ENCODE measurements around the gene SPOCK1.

Gene SPOCK1

GRCh38 chr5:137492331-137492730, 6.8 kb downstream of the SPOCK1 start:
- DNase-seq (ENCODE audit: low read depth in 3 of 3): no peak

GRCh38 chr5:137491121-137491520, 8.0 kb downstream of the SPOCK1 start:
- DNase-seq (ENCODE audit: low read depth in 3 of 3): no peak

- no peak for DNase-seq (ENCODE audit: low read depth in 3 of 3)
These were observed 8.5 kb downstream of the SPOCK1 start for GRCh38 chr5:137490591-137490990.

GRCh38 chr5:137488974-137489373, 10.2 kb downstream of the SPOCK1 start:
- DNase-seq (ENCODE audit: low read depth in 3 of 3): no peak

DNA sequence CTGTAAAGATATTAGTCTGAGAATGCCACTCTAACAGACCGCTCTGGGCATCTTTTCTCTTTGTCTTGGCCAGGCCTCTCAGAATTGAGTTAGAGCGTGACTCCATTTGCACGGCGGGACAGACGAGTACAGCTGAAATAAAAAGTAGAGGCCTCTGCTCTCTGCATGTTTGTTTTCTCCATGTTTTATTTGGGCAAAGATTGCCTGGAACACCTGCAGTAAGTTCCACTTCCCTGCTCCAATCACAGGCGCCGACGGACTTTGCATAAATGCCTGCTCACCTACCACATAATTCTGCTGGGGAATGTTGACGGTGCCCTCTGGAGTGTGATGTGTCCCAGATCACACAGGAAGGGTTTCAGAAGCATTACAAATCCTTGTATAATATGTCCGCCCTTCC, 10.6 kb downstream of the SPOCK1 start:
- no peak for DNase-seq (ENCODE audit: low read depth in 3 of 3)

DNA sequence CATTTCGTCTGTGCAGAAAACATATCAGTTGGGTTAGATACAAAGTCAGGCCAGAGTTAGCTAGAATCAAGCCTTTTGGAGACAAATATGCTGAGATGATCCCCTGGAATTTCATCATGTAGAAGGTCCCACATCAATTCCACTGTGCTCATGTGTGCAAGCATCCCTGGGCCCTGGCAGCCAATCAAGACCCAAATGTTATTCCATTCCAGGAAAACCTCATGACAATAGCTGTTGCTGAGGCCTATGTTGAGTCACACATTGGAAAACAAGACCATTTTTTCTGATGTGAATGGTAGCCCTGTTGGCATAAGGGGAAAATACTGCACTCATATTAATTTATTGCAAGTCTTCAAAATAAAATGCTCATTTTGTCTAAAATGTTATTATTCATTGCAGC, 11.5 kb downstream of the SPOCK1 start:
- no peak for DNase-seq (ENCODE audit: low read depth in 3 of 3)

DNA sequence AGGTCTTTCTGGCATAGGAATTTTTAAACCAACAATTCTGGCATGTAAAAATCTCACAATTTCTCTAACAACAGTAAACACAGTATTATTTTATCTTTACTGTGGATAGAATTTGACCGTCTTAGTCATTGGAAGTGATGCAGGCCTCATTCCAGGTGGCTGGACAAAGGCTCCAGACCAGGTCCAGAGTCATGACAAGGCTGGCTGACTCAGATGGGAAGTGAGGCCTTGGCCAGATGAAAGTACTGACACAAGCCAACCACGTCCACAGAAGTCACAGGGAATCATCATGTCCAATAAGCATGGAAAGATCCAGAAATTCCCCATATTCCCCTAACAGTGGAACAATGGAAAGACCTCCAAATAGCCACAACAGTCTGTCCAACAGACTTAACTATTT, 12.4 kb downstream of the SPOCK1 start:
- no peak for DNase-seq (ENCODE audit: low read depth in 3 of 3)

- no peak for DNase-seq (ENCODE audit: low read depth in 3 of 3)
These were observed 17.5 kb downstream of the SPOCK1 start for GRCh38 chr5:137481596-137481995.

DNA sequence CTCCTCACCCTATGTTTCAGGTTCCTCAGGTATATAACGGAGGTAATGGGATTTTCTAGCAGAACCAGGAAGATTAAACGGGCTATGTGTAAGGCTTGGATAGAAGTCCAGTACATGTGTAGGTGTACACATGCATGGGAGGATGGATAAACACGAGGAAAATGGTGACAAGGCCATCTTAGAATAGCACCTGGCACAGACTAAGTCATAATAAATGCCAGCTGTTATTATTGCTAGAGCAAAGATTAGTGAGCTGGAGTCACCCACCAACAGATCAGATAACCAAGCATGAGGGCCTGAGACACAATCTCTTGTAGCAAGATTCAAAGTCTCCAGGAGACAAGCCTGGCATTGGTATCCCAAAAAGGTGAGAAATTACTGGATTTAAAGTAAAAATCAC, 21.1 kb downstream of the SPOCK1 start:
- no peak for DNase-seq (ENCODE audit: low read depth in 3 of 3)

DNA sequence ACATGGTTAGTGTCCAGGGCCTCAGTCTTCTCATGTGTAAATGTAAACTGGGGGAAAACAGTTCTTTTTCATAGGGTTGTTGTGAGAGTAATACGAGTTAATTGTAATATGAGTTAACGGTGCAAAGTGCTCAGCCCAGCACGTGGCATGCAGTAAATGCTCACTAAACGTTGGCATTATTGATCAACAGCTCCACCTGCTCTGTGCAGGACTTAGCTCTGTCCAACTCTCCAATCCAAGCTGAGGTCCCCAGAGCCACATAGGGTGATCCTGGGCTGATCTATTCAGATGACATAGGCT, 28.3 kb downstream of the SPOCK1 start:
- no peak for DNase-seq (ENCODE audit: low read depth in 3 of 3)

GRCh38 chr5:137470111-137470920, 28.8 kb downstream of the SPOCK1 start:
- DNase-seq (ENCODE audit: low read depth in 3 of 3): no peak

GRCh38 chr5:137466889-137467288, 32.2 kb downstream of the SPOCK1 start:
- no peak for DNase-seq (ENCODE audit: low read depth in 3 of 3)

GRCh38 chr5:137465930-137466329, 33.2 kb downstream of the SPOCK1 start:
- DNase-seq (ENCODE audit: low read depth in 3 of 3): no peak

GRCh38 chr5:137462816-137463520, 36.2 kb downstream of the SPOCK1 start:
- no peak for DNase-seq (ENCODE audit: low read depth in 3 of 3)

DNA sequence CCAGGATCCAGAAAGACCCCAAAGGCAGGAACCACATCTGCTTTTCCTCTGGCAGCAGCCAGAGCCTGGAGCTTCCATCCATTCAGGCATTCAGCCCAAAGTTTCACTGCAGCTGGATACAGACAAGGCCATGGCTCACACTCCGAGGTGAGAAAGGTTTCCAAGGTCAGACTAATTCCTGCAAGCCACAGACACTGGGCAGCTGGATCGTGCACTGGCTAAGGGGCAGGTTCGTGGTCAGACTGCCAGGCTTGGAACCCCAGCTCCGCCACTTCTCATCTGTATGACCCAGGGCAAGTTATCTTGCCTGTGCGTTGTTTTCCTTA, 36.9 kb downstream of the SPOCK1 start:
- no peak for DNase-seq (ENCODE audit: low read depth in 3 of 3)

DNA sequence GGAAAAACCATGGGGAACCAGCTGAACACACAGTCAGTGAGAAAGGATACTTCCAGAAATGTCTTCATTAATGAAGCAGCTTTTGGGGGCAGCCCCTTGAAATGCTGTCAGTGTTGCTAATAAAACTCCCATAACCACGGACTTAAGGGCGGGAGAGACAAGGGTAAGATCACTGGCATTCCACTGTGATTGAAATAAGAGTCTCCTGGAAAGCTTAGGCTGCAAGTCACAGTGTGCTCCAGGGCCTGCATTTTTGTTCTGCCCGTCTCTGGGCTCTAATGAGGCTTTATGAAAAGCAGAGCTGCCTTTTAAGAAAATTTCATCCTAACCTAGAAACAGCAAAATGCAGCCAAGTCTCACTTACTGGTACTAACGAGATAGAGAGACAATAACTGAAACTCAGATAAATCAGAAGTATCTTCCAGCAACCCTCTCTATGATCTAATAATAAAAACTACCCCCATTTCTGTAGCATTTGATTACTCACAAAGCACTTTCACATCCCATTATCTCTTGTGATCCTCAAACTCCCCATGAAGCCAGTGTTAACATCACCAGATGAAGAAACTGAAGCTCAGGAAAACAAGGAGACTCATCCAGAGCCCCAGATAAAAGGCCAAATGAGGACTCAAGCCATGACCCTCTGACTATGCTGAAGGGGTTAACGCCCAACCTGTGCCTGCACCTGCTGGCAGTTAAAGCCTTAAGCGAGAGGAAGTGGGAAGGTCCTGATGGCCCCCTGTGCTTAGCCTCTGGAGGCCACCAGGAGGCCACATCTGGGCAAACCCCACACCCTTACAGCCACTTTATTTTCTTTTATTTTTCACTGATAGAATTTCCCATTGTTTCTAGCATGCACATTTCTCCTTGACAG, 37.5 kb downstream of the SPOCK1 start:
- no peak for DNase-seq (ENCODE audit: low read depth in 3 of 3)

GRCh38 chr5:137454671-137455070, 44.5 kb downstream of the SPOCK1 start:
- no peak for DNase-seq (ENCODE audit: low read depth in 3 of 3)

DNA sequence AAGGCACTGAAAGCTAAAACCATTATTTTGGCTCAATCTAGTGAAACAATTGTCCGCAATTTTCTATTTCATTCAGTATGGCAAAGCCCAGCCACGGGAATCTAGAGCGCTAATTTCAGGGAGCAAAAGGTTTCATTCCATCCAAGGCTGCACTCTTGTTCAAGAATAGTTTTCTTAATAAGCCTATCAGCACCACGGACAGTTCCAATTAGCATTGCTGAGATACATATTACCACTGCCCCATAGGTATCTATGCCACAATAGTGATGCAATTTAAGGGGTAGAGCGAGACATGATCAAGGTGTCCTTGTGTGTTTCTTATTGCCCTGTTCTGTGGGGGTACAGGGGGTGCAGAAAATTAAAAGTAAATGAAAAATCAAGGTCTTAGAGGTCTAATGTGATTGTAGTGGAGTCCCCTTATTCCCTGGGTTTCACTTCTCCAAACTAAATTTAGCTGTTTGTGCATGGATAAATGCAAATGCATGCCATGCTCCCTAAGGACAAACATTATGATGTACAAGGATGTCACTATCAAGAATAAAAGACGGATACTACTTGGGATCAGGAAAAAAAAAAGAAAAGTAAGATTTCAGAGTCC, 45.5 kb downstream of the SPOCK1 start:
- DNase-seq (ENCODE audit: low read depth in 3 of 3): no peak

DNA sequence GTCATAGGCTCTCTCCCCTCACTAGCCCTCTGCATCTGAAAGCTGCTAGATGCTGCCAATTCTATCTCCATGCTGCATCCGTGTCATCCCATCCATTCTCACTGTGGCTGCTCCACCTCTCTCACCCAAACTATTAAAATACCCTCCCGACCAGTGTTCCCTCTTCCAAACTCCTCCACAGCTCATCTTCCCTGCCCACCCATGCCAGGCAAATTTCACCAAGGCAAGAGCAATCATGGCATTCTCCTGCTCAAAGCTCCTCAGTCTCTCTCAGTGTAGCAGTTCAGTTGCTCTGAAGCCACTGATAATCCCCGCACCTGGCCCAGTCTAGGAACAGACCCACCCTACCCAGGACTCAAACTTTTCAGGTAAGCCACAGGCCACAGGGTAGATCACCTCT, 48.4 kb downstream of the SPOCK1 start:
- DNase-seq (ENCODE audit: low read depth in 3 of 3): no peak

DNA sequence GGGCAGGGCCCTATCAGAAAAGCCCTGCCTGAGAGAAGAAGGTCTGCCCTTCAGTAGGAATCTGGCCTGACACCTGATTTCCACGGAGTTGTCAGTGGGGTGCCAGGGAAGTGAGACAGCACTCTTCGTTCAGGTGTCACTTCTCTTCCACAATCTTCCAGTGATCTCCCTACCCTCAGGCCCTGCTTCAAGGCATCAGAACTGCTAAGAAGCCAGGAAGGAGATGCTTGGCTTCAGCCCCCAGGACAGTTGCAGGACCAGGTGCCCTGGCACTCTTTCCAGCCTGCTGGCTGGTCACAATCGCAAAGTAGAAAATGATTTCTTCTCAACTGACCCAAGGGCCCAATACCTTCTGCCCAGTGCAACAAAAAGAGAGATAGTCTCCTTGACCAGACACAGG, 50.3 kb downstream of the SPOCK1 start:
- DNase-seq (ENCODE audit: low read depth in 3 of 3): no peak

DNA sequence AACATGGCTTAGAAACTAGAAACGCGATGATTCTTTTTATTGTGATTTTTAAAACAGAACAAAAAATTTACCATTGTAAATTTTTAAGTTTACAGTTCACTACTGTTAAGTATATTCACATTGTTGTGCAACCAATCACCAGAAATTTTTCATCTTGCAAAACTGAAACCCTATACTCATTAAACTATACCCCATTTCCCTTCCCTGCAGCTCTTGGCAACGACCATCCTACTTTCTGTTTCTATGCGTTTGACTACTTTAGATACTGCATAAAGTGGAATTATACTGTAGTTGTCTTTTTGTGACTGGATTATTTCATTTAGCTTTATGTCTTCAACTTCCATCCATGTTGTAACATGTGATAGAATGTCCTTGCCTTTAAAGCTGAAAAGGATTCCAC, 52.5 kb downstream of the SPOCK1 start:
- DNase-seq (ENCODE audit: low read depth in 3 of 3): no peak

DNA sequence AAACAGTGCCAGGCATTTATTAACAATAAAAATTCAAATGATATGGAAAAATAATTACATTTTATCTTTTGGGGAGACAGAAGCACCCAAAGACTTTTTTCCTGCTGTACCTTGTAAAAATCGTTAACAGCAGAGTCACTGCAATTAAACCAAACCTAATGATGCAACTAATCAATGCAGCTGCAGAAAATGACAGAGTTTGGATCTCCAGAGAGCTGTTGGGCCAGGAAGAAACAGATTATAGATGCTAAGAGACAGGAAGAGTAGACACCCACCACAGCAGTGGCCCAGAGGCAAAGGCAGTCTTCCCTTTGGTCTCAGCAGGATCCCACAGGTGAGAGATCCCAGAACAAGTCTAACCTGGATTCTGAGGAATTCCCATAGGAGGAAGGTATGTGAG, 53.0 kb downstream of the SPOCK1 start:
- no peak for DNase-seq (ENCODE audit: low read depth in 3 of 3)

Measured in stimulated activated CD4-positive, alpha-beta T cell treated with anti-CD3 and anti-CD28 coated beads, TNF-alpha, amount 100 ng/mL, for 48 hours (primary cell).